ENCODE measurements around the gene GNB1.

Gene GNB1

GRCh38 chr1:1922956-1923833 is 32.3 kb upstream of the GNB1 start:
- no peak for DNase-seq (ENCODE audit: low read depth)

GRCh38 chr1:1922702-1922955 is 31.7 kb upstream of the GNB1 start:
- DNase-seq (ENCODE audit: low read depth) = no peak

DNA sequence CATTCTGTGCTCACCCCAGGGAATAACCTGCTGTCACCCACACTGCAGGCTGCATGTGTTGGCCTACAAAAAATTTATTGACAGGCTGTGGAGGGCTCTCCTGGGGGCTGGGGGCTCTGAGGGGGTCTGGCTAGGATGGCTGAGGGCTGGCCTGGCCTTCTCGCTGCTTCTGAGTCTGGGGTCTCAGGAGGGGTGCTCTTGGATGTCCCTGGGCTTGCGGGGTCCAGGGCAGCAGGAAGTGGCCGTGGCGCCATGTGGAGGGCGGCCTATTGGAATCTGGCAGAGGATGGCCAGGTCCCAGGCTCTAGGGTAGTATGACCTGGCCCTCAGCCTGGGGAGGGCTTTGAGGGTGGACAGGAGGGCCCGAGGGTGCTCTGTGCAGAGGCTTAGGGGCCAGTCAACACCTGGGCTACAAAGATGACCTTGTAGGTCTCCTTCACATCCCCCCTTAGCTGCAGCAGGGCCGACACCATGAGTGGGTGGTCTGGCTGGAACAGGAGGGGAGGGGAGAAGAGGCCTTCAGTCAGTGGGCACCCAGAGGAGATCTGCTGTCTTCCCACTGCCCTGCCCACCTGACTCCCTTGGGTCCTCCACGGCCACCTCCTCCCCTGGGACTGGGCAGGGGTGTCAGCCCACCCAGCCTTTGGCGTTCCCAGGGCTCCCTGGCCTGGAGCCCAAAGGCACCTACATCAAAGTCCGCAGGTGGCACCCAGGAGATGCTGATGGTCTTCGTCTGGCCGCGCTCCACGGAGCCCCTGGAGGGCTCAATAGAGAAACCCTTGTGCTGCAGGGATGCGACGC is 31.2 kb upstream of the GNB1 start:
- no peak for DNase-seq (ENCODE audit: low read depth)

DNA sequence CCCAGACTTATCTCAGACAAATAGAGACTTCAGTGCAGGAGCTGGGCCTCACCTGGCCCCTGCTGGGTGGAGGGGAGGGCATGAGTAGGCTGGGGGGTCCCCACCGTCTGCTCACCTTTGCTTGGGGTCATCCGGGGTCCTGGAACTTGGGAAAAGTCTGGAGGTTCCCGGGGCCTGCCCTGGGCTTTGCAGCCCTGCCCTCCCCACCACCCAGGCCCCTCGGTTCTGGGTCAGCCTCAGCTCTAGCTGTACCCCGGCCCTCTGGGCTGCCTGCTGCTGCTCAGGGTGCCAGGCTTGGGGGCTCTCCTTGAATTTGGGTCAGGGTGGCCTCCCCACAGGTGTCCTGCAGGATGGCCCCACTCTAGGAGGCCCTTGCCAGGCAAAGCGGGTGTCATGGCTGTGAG is 30.6 kb upstream of the GNB1 start:
- no peak for DNase-seq (ENCODE audit: low read depth)

- DNase-seq (ENCODE audit: low read depth) = no peak
Measured at GRCh38 chr1:1920608-1921458, 29.9 kb upstream of the GNB1 start.

DNA sequence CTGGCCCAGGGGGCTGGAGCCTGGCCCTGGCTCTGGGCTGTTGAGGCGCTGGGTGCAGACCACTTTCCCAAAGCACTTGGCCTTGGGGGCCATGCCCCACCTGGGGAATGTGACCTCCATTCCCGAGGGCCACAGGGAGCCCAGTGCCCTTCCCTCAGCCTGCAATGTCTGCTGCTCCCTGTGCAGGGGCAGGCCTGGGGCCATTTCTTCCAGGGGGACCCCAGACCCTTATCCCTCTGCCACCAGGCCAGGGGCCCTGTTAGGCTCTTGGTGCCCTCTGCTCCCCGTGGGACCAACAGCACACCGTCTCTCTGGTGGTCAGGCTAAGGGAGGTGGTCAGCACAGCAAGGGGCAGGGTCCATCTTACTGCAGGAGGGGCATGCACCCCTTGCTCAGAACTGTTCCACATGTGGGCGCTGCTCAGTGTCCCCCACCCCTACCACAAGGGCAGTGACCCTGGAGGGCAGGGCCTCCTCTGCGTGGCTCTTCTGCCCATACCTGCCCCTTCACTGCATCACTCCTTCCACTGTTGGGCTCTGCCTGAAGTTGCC is 29.2 kb upstream of the GNB1 start:
- no peak for DNase-seq (ENCODE audit: low read depth)

DNA sequence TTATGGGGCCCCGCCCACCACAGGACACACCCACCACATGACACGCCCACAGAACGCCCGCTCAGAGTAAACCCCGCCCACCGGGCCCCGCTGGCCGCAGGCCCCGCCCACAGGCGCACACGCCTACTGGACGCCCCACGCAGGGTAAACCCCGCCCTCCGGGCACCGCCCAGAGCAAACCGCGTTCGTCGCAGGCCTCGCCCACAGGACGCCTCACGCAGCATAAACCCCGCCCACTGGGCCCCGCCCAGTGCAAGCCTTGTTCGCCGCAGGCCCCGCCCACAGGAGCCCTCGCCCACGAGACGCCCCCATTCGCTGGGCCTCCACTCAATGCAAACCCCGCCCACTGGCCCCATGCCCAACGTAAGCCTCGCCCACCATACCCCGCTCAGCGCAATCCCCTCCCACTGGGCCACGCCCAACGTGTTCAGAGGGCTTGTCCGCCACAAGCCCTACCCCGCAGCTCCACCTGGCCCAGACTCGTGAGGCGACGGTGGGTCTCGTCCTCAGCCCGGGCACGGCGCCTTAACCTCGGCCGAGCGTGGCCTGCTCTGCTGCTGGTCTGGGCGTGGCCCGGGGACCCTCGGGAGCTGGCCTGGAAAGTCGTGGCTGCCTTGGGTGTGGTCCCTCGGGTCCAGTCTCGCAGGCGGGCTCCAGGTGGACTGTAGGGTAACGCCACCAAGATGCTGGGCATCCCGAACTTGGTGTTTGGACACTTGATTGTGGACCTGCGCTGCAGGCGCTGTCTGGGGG is 28.6 kb upstream of the GNB1 start:
- peak; percentile 99 for DNase-seq (ENCODE audit: low read depth)

GRCh38 chr1:1918901-1919303 is 28.0 kb upstream of the GNB1 start, which contains the start of gene TMEM52:
Gene TMEM52 (minus strand): TSS chr1:1919279. CDS start chr1:1919265, 14 bp downstream.
- DNase-seq (ENCODE audit: low read depth) = no peak

DNA sequence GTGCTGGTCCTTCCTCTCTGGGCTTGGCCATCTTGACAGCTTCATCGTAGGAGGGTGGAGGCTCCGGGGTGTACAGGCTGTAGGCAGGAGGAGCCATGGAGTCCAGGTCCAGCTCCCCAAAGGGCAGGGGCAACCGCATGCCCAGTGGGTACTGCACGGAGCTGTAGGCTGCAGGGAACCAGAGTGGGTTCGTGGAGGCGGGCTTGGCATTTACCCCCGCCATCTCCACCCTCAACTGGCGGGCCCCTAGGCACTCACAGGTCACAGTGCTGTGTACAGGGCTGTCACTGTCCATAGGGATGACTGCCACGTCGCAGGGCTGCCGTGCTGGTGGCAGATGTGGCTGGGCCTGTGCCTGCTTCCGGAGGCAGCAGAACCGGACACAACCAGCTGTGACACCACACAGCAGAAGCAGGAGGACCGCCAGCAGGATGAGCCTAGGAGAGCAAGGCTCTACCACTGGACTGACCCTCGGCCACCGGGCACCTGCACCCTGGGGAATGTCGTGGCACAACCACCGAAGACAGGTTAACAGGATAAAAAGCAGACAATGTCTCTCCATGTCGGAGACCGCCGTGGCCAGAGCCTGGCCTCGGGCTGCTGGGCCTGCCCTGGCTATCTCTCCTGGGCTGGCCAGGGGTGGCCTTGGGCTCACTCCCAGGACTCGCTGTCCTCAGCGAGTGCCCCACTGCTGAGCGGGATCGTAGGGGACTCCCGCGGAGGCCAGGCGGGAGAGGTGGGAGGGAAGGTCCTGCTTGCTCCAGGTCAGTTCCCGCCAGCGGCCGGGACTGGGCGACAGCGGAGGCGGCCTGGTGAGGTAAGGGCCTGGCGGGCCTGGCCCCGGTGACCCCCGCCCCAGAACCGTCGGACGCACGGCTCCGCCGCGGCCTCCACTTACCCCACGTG is 27.4 kb upstream of the GNB1 start:
- no peak for DNase-seq (ENCODE audit: low read depth)

GRCh38 chr1:1917304-1917976 is 26.6 kb upstream of the GNB1 start:
- no peak for DNase-seq (ENCODE audit: low read depth)

GRCh38 chr1:1916851-1917251 is 26.0 kb upstream of the GNB1 start:
- DNase-seq (ENCODE audit: low read depth) = no peak

- no peak for DNase-seq (ENCODE audit: low read depth)
Measured at GRCh38 chr1:1915911-1916840, 25.3 kb upstream of the GNB1 start.

DNA sequence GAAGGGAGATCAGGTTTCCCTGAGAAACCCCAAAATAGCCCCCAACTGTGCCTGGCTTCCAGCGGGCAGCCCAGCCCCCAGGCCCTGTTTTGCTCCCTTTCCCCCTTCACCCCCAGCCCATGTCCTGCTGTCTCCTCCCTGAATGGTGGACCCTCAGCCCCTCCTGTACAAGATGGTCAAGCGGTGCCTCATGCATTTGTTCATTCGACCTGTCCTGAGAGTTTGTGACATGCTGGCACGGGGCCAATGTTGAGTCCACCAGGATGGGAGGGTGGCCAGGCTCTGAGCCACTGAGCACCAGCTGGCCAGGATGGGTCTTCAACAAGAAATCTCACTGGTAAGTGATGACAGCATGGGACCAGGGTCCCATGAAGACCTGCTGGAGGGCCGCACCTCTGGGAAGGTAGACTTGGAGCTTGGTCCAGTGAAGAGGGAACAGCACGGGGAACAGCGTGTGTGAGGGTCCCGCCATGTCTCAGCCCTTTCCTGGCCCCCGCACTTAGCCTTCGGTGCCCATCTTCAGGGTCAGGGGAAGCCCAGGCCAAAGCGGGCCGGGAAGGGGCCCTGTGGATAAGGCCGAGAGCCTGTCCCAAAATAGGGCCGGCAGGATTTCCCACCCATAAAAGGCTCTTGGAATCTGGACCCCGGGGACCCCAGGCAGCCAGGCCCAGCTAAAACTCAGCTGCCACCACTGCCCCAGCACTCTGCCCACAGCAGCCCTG is 24.2 kb upstream of the GNB1 start, which contains the start of gene CALML6:
CALML6 (plus strand) TSS at position 290 of the 722 bp plus-strand sequence; CDS start at position 311, 21 bp downstream.
- no peak for DNase-seq (ENCODE audit: low read depth)

GRCh38 chr1:1914101-1914970 is 23.4 kb upstream of the GNB1 start:
- DNase-seq (ENCODE audit: low read depth) = no peak

GRCh38 chr1:1911350-1912041 is 20.6 kb upstream of the GNB1 start:
- no peak for DNase-seq (ENCODE audit: low read depth)

GRCh38 chr1:1910651-1911331 is 19.9 kb upstream of the GNB1 start:
- DNase-seq (ENCODE audit: low read depth) = no peak
